GM19193 (cell line): ENCODE results near the gene SHFL.

ENCODE experiments used
- POLR2A ChIP-seq: IDR thresholded peaks from 4 replicates; pipeline ENCODE4 v1.6.1; 2011; ENCODE audit not compliant: insufficient read depth, insufficient read length; ENCODE audit errors: extremely low read depth

The SHFL gene

GRCh38 chr19:10132905-10133304 is 46.8 kb downstream of the SHFL start:
- TF ChIP-seq POLR2A, result no peak

- no peak for TF ChIP-seq POLR2A
Observed at GRCh38 chr19:10133596-10133995, 47.5 kb downstream of the SHFL start.

GRCh38 chr19:10134040-10134439 is 47.9 kb downstream of the SHFL start:
- no peak for TF ChIP-seq POLR2A

GRCh38 chr19:10135551-10136334 is 49.6 kb downstream of the SHFL start:
- no peak for TF ChIP-seq POLR2A

GRCh38 chr19:10136936-10137335 is 50.8 kb downstream of the SHFL start:
- no peak for TF ChIP-seq POLR2A

- no peak for TF ChIP-seq POLR2A
Observed at GRCh38 chr19:10137751-10138682, 51.9 kb downstream of the SHFL start.

GRCh38 chr19:10138879-10139795 is 53.0 kb downstream of the SHFL start:
- TF ChIP-seq POLR2A, result peak; percentile 10

GRCh38 chr19:10139952-10140351 is 53.8 kb downstream of the SHFL start:
- no peak for TF ChIP-seq POLR2A

- no peak for TF ChIP-seq POLR2A
Observed at GRCh38 chr19:10141479-10141878, 55.4 kb downstream of the SHFL start.

- no peak for TF ChIP-seq POLR2A
Observed at GRCh38 chr19:10141973-10142372, 55.9 kb downstream of the SHFL start.
